ENCODE measurements around the gene PCDHA5. TPM values are rescaled to one million over a fixed set of nuclear protein-coding genes. Genes with fewer than 3 reads are reported as not detected.

PCDHA5 gene
- total RNA-seq, 4 donors from 2014 or later, result 0.33 to 0.54 (median 0.45) TPM

GRCh38 chr5:140869555-140869886 is 48.1 kb downstream of the PCDHA5 start:
- intact Hi-C loops (cut with DNase I), result no loop called here
- 51 to 66% methylated on average over 5 of the region's 5 CpGs for WGBS, 2 donors
- H3K27ac ChIP-seq, result no peak overlapping the region
- H3K36me3 ChIP-seq, result no peaks in the 10 kb centered on the region
- no peaks in the 10 kb centered on the region for H3K9me3 ChIP-seq
- H3K4me1 ChIP-seq, result no peaks in the 10 kb centered on the region
- no peak for DNase-seq
- no peaks in the 10 kb centered on the region for H3K27me3 ChIP-seq
- no peak for TF ChIP-seq CTCF (IDR thresholded peaks at IDR 0.05)
- H3K4me3 ChIP-seq (replicated peaks in 1 of 3), result no peak overlapping the region

- no peak for TF ChIP-seq POLR2A (IDR thresholded peaks at IDR 0.05)
- TF ChIP-seq CTCF (IDR thresholded peaks at IDR 0.05), result no peak
- 44 to 55% methylated on average over 12 to 84 of the region's 114 CpGs for WGBS, 2 donors
- no peaks in the 10 kb centered on the region for H3K9me3 ChIP-seq
- DNase-seq, result no peak
- intact Hi-C loops (cut with DNase I), result no loop called here
- H3K27me3 ChIP-seq, result no peaks in the 10 kb centered on the region
- H3K36me3 ChIP-seq, result no peaks in the 10 kb centered on the region
- no peak overlapping the region for H3K4me3 ChIP-seq (replicated peaks in 1 of 3)
- no peak overlapping the region for H3K27ac ChIP-seq
- H3K4me1 ChIP-seq, result no peaks in the 10 kb centered on the region
Measured at GRCh38 chr5:140870221-140871201, 49.1 kb downstream of the PCDHA5 start.

Other genes starting within 250 kb of the PCDHA5 start
- 10 to 100 TPM; 18.5 to 36.7 (median 30.0) TPM for gene CD14, start 188.4 kb upstream of the PCDHA5 start, total RNA-seq
- 10 to 100 TPM; 16.1 to 48.7 (median 29.3) TPM for gene TMCO6, start 182.2 kb upstream of the PCDHA5 start, total RNA-seq
- gene NDUFA2, start 174.0 kb upstream of the PCDHA5 start, total RNA-seq, result 10 to 100 TPM; 25.9 to 90.9 (median 56.4) TPM
- 100 to 1,000 TPM; 106 to 279 (median 161) TPM for gene IK, start 173.8 kb upstream of the PCDHA5 start, total RNA-seq
- 10 to 100 TPM; 19.5 to 23.8 (median 20.7) TPM for gene WDR55, start 156.7 kb upstream of the PCDHA5 start, total RNA-seq
- 1 to 10 TPM in 2 of 4 donors, not detected in 2; 1.3 to 2.0 TPM for gene DND1, start 148.0 kb upstream of the PCDHA5 start, total RNA-seq
- gene HARS1, start 130.2 kb upstream of the PCDHA5 start, total RNA-seq, result 10 to 100 TPM; 41.0 to 56.8 (median 48.2) TPM
- gene HARS2, start 130.2 kb upstream of the PCDHA5 start, total RNA-seq, result 10 to 100 TPM; 29.3 to 31.8 (median 30.1) TPM
- 10 to 100 TPM; 35.1 to 46.0 (median 37.5) TPM for gene ZMAT2, start 121.2 kb upstream of the PCDHA5 start, total RNA-seq
- gene PCDHA1, start 35.5 kb upstream of the PCDHA5 start, total RNA-seq, result under 1 TPM in 1 of 4 donors, not detected in 3; 0.13 TPM
- under 1 TPM in 1 of 4 donors, not detected in 3; 0.22 TPM for gene PCDHA2, start 26.8 kb upstream of the PCDHA5 start, total RNA-seq
- gene PCDHA3, start 20.6 kb upstream of the PCDHA5 start, total RNA-seq, result 1 to 10 TPM; 1.1 to 1.7 (median 1.3) TPM
- gene PCDHA4, start 14.5 kb upstream of the PCDHA5 start, total RNA-seq, result 1 to 10 TPM in 1 of 4 donors, under 1 TPM in 3; 0.40 to 2.1 (median 0.69) TPM
- gene PCDHA6, start 6.3 kb downstream of the PCDHA5 start, total RNA-seq, result 1 to 10 TPM in 2 of 4 donors, under 1 TPM in 2; 0.29 to 1.3 (median 1.0) TPM
- gene PCDHA7, start 12.7 kb downstream of the PCDHA5 start, total RNA-seq, result under 1 TPM; 0.45 to 0.88 (median 0.54) TPM
- gene PCDHA8, start 19.6 kb downstream of the PCDHA5 start, total RNA-seq, result under 1 TPM in 3 of 4 donors, not detected in 1; 0.27 to 0.93 (median 0.33) TPM
- under 1 TPM; 0.17 to 0.54 (median 0.29) TPM for gene PCDHA9, start 26.8 kb downstream of the PCDHA5 start, total RNA-seq
- 10 to 100 TPM in 2 of 4 donors, 1 to 10 TPM in 2; 6.0 to 11.8 (median 9.2) TPM for gene PCDHA10, start 34.3 kb downstream of the PCDHA5 start, total RNA-seq
- 1 to 10 TPM; 1.8 to 4.2 (median 2.1) TPM for gene PCDHA11, start 47.3 kb downstream of the PCDHA5 start, total RNA-seq
- gene PCDHA12, start 53.7 kb downstream of the PCDHA5 start, total RNA-seq, result 1 to 10 TPM; 3.3 to 9.6 (median 6.1) TPM
- gene PCDHA13, start 60.5 kb downstream of the PCDHA5 start, total RNA-seq, result 1 to 10 TPM; 1.8 to 4.0 (median 3.1) TPM
- gene PCDHAC1, start 104.7 kb downstream of the PCDHA5 start, total RNA-seq, result 1 to 10 TPM; 3.0 to 6.4 (median 3.5) TPM
- 1 to 10 TPM; 2.0 to 5.4 (median 3.4) TPM for gene PCDHAC2, start 144.9 kb downstream of the PCDHA5 start, total RNA-seq
- under 1 TPM in 1 of 4 donors, not detected in 3; under 0.01 TPM for gene PCDHB1, start 229.8 kb downstream of the PCDHA5 start, total RNA-seq